HG02870 (cell line): Measurements from ENCODE around the gene PURA.
"Not testable (repeated sequence)": the region's sequence is repeated elsewhere in the genome, so short reads cannot be mapped to it uniquely, and the experiment has no call there.

ENCODE experiments used
- ATAC-seq: cut with Tn5 transposase; IDR thresholded peaks from one replicate; pipeline ENCODE4 v1.9.1; 2021; ENCODE audit warnings: mild to moderate bottlenecking, moderate library complexity; ENCODE audit not compliant: unreplicated experiment

PURA gene

GRCh38 chr5:140134277-140134935 is 20.5 kb downstream of the PURA start:
- ATAC-seq = no peak

- ATAC-seq = no peak
These were observed 21.2 kb downstream of the PURA start for GRCh38 chr5:140135127-140135526.

GRCh38 chr5:140136624-140137023 is 22.7 kb downstream of the PURA start:
- ATAC-seq = no peak

GRCh38 chr5:140140435-140140834 is 26.5 kb downstream of the PURA start:
- no peak for ATAC-seq

GRCh38 chr5:140141241-140141640 is 27.3 kb downstream of the PURA start:
- ATAC-seq = no peak

- ATAC-seq = no peak
These were observed 28.3 kb downstream of the PURA start for GRCh38 chr5:140142246-140142645.

- ATAC-seq = no peak
These were observed 28.9 kb downstream of the PURA start for GRCh38 chr5:140142856-140143255.

GRCh38 chr5:140143521-140144258 is 29.8 kb downstream of the PURA start:
- peak; percentile 7 for ATAC-seq

- no peak for ATAC-seq
These were observed 31.3 kb downstream of the PURA start for GRCh38 chr5:140145256-140145655.

GRCh38 chr5:140145818-140146522 is 32.1 kb downstream of the PURA start:
- peak; percentile 40 for ATAC-seq

GRCh38 chr5:140146523-140146842 is 32.6 kb downstream of the PURA start:
- no peak for ATAC-seq

GRCh38 chr5:140147460-140147859 is 33.6 kb downstream of the PURA start:
- no peak for ATAC-seq

GRCh38 chr5:140148508-140148907 is 34.6 kb downstream of the PURA start:
- no peak for ATAC-seq

- no peak for ATAC-seq
These were observed 36.3 kb downstream of the PURA start for GRCh38 chr5:140150201-140150600.

GRCh38 chr5:140151144-140152021 is 37.5 kb downstream of the PURA start:
- no peak for ATAC-seq

- ATAC-seq = no peak
These were observed 38.4 kb downstream of the PURA start for GRCh38 chr5:140152022-140152999.

- ATAC-seq = no peak
These were observed 39.3 kb downstream of the PURA start for GRCh38 chr5:140153255-140153654.

GRCh38 chr5:140153905-140154304 is 40.0 kb downstream of the PURA start:
- no peak for ATAC-seq

GRCh38 chr5:140154710-140155381 is 40.9 kb downstream of the PURA start:
- not testable (repeated sequence) for ATAC-seq
